Endothelial cell of umbilical vein (primary cell): ENCODE data around the gene CRYBG3.

Source experiments
- CTCF ChIP-seq, 2 donors: IDR thresholded peaks; 1 replicate in 1 of 2; 2 replicates in 1 of 2; pipeline ENCODE4 v1.5.1; 2011; ENCODE audit warnings: low read length in 2 of 2, mild to moderate bottlenecking in 2 of 2, moderate library complexity in 2 of 2, control low read depth in 1 of 2, inconsistent platforms in 1 of 2, low read depth in 1 of 2; ENCODE audit not compliant: insufficient read depth in 1 of 2; ENCODE audit errors: extremely low read depth in 1 of 2
- EZH2 ChIP-seq: IDR thresholded peaks from 2 replicates; pipeline ENCODE4 v1.6.1; 2012; ENCODE audit warnings: borderline replicate concordance, low read depth, mild to moderate bottlenecking, moderate library complexity, low read length, inconsistent platforms; ENCODE audit not compliant: severe bottlenecking
- FOS ChIP-seq: IDR thresholded peaks from 2 replicates; pipeline ENCODE4 v1.6.1; 2011; ENCODE audit warnings: mild to moderate bottlenecking, low read length, moderate library complexity, borderline replicate concordance; ENCODE audit not compliant: insufficient read depth
- GATA2 ChIP-seq: IDR thresholded peaks from 2 replicates; pipeline ENCODE4 v1.7.0; 2011; ENCODE audit warnings: low read depth, mild to moderate bottlenecking, moderate library complexity, mixed read lengths, low read length; ENCODE audit not compliant: insufficient read length, insufficient read depth
- JUN ChIP-seq: IDR thresholded peaks from 2 replicates; pipeline ENCODE4 v1.6.1; 2011; ENCODE audit warnings: borderline replicate concordance, low read depth; ENCODE audit not compliant: insufficient read length, insufficient read depth
- MAX ChIP-seq: IDR thresholded peaks from 2 replicates; pipeline ENCODE4 v1.6.1; 2011; ENCODE audit not compliant: insufficient read depth, insufficient read length
- MYC ChIP-seq: IDR thresholded peaks from one replicate; pipeline ENCODE4 v1.6.1; 2011; ENCODE audit warnings: mild to moderate bottlenecking, low read depth, low read length
- POLR2A ChIP-seq: IDR thresholded peaks from 2 replicates; pipeline ENCODE4 v1.6.1; 2012; ENCODE audit warnings: low read depth, mild to moderate bottlenecking, control low read depth, low read length
- POLR2AphosphoS5 ChIP-seq: IDR thresholded peaks from 2 replicates; pipeline ENCODE4 v1.6.1; 2012; ENCODE audit warnings: low read depth, mild to moderate bottlenecking, control low read depth, low read length, moderate library complexity; ENCODE audit not compliant: insufficient read depth

- TF ChIP-seq CTCF (IDR thresholded peaks at IDR 0.05; ENCODE audit: extremely low read depth in 1 of 2, insufficient read depth in 1 of 2, low read depth in 1 of 2, low read length in 2 of 2) (no peak), POLR2A (no peak), POLR2AphosphoS5 (no peak), JUN (no peak), EZH2 (no peak), MAX (no peak), MYC (no peak), GATA2 (no peak), FOS (no peak)
These were observed 149.3 kb downstream of the CRYBG3 start for GRCh38 chr3:97970956-97971620.
